Measurements from ENCODE around the gene MTUS2. TPM values are rescaled to one million over a fixed set of nuclear protein-coding genes. Genes with fewer than 3 reads are reported as not detected.

The MTUS2 gene
- total RNA-seq, 1 donor, result 0.36 TPM

DNA sequence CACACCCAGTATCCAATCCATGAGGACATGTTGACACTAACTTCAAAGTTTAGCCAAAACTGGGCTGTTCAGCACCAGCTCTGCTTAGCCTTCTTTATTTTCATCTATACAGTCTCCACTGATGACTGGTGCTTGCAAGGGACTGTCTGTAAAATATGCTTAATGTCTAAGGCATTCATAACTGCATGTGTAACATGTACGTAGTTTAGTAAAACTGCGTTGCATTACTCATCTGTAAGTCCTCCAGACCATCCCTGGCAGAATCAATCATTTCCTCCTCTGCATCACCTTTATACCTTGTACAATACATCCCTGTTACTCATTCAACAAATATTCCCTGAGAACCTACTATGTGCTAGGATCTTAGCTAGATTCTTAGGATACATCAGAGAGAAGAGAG lies 362.1 kb downstream of the MTUS2 start:
- DNase-seq (ENCODE audit: insufficient read length, low spot score, missing footprints), result no peak
- no peak overlapping the region for H3K4me3 ChIP-seq (ENCODE audit: insufficient read depth, low read length)
- peaks cover 2% of the 10 kb centered on the region for H3K9me3 ChIP-seq (ENCODE audit: low read depth, low read length)
- no peaks in the 10 kb centered on the region for H3K36me3 ChIP-seq (ENCODE audit: insufficient read depth, low read length)
- no peak overlapping the region for H2AFZ ChIP-seq (ENCODE audit: low read length)
- no peaks in the 10 kb centered on the region for H3K27me3 ChIP-seq (ENCODE audit: insufficient read depth, low read length)
- no peaks in the 10 kb centered on the region for H4K20me1 ChIP-seq (ENCODE audit: insufficient read depth, low read length)
- H3K4me1 ChIP-seq (ENCODE audit: insufficient read depth, low read length), result no peaks in the 10 kb centered on the region
- H3K27ac ChIP-seq (ENCODE audit: low read depth, low read length), result no peak overlapping the region
- H3K4me2 ChIP-seq (ENCODE audit: insufficient read depth, low read length), result no peak overlapping the region
- no peaks in the 10 kb centered on the region for H3K79me2 ChIP-seq (ENCODE audit: insufficient read depth, low read length)
- TF ChIP-seq CTCF (IDR thresholded peaks at IDR 0.05; ENCODE audit: extremely low read depth, low read depth, low read length), result no peak

DNA sequence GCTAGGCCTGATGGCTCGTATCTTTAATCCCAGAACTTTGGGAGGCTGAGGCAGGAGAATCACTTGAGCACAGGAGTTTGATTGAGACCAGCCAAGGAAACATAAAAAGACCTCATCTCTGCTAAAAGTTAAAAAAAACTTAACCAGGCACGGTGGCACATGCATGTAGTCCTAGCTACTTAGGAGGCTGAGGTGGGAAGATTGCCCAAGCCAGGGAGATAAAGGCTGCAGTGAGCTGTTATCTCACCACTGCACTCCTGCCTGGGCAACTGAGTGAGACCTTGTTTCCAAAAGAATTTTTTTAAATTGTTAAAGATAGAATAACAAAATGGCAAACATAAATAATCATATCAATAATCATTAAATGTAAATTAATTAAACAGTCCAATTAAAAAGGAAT lies 365.8 kb downstream of the MTUS2 start:
- Histone ChIP-seq H3K79me2 (ENCODE audit: insufficient read depth, low read length) (no peaks in the 10 kb centered on the region), H3K4me2 (ENCODE audit: insufficient read depth, low read length) (no peak overlapping the region), H3K9me3 (ENCODE audit: low read depth, low read length) (no peaks in the 10 kb centered on the region), H3K4me1 (ENCODE audit: insufficient read depth, low read length) (no peaks in the 10 kb centered on the region), H2AFZ (ENCODE audit: low read length) (no peak overlapping the region), H3K27ac (ENCODE audit: low read depth, low read length) (no peak overlapping the region), H3K4me3 (ENCODE audit: insufficient read depth, low read length) (no peak overlapping the region), H3K36me3 (ENCODE audit: insufficient read depth, low read length) (no peaks in the 10 kb centered on the region), H3K27me3 (ENCODE audit: insufficient read depth, low read length) (no peaks in the 10 kb centered on the region), H4K20me1 (ENCODE audit: insufficient read depth, low read length) (no peaks in the 10 kb centered on the region)
- DNase-seq (ENCODE audit: insufficient read length, low spot score, missing footprints), result no peak
- no peak for TF ChIP-seq CTCF (IDR thresholded peaks at IDR 0.05; ENCODE audit: extremely low read depth, low read depth, low read length)

DNA sequence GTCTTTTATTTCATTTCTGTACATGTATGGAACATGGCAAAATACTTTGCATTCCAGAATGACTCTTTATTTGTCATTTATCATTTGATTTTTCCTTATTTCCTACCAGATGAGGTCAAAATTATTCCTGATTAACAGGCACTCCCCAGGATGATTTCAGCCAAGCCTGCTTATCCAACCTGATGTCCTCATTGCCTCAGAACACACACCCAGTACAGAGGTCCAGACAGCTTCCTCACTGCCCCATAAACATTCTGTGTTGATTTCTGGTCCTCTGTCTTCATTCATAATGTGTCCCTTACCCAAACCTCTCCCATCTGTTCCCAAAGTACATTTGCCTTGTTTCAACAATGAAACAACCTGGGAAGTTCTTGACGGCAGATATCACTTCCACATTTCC lies 367.4 kb downstream of the MTUS2 start:
- Histone ChIP-seq H4K20me1 (ENCODE audit: insufficient read depth, low read length) (no peaks in the 10 kb centered on the region), H3K27ac (ENCODE audit: low read depth, low read length) (no peak overlapping the region), H3K79me2 (ENCODE audit: insufficient read depth, low read length) (no peaks in the 10 kb centered on the region), H3K36me3 (ENCODE audit: insufficient read depth, low read length) (no peaks in the 10 kb centered on the region), H3K9me3 (ENCODE audit: low read depth, low read length) (no peaks in the 10 kb centered on the region), H3K27me3 (ENCODE audit: insufficient read depth, low read length) (no peaks in the 10 kb centered on the region), H3K4me2 (ENCODE audit: insufficient read depth, low read length) (no peak overlapping the region), H2AFZ (ENCODE audit: low read length) (no peak overlapping the region), H3K4me1 (ENCODE audit: insufficient read depth, low read length) (no peaks in the 10 kb centered on the region), H3K4me3 (ENCODE audit: insufficient read depth, low read length) (no peak overlapping the region)
- DNase-seq (ENCODE audit: insufficient read length, low spot score, missing footprints), result no peak
- TF ChIP-seq CTCF (IDR thresholded peaks at IDR 0.05; ENCODE audit: extremely low read depth, low read depth, low read length), result no peak

GRCh38 chr13:29190298-29190697 lies 370.2 kb downstream of the MTUS2 start:
- Histone ChIP-seq H3K27me3 (ENCODE audit: insufficient read depth, low read length) (no peaks in the 10 kb centered on the region), H4K20me1 (ENCODE audit: insufficient read depth, low read length) (no peaks in the 10 kb centered on the region), H3K4me3 (ENCODE audit: insufficient read depth, low read length) (no peak overlapping the region), H3K4me2 (ENCODE audit: insufficient read depth, low read length) (no peak overlapping the region), H3K27ac (ENCODE audit: low read depth, low read length) (no peak overlapping the region), H3K79me2 (ENCODE audit: insufficient read depth, low read length) (no peaks in the 10 kb centered on the region), H3K9me3 (ENCODE audit: low read depth, low read length) (no peaks in the 10 kb centered on the region), H2AFZ (ENCODE audit: low read length) (no peak overlapping the region), H3K4me1 (ENCODE audit: insufficient read depth, low read length) (no peaks in the 10 kb centered on the region), H3K36me3 (ENCODE audit: insufficient read depth, low read length) (no peaks in the 10 kb centered on the region)
- TF ChIP-seq CTCF (IDR thresholded peaks at IDR 0.05; ENCODE audit: extremely low read depth, low read depth, low read length), result no peak
- no peak for DNase-seq (ENCODE audit: insufficient read length, low spot score, missing footprints)

All from osteoblast (primary cell).